Left lung (tissue), 14 donors: ENCODE measurements around the gene TIMM17A. TPM values are rescaled to one million over a fixed set of nuclear protein-coding genes. Genes with fewer than 3 reads are reported as not detected.

ENCODE experiments used
- ATAC-seq: fragments of 200-7000 bp; cut with Tn5 transposase; one replicate; pipeline ENCODE4 v1.9.1; 2020; ENCODE audit warnings: moderate library complexity
- DNase-seq, 4 donors: peaks; one replicate each; pipeline ENCODE4 v3.0.0-alpha.2; 2013 to 2020
- H3K27ac ChIP-seq, 2 donors: fragments of 200-600 bp; sonication (generic) in 1 of 2; one replicate each; pipeline versions ENCODE4 v1.5.0 to v1.8.0; 2020 to 2021
- H3K27me3 ChIP-seq, 2 donors: fragments of 200-600 bp; sonication (generic) in 1 of 2; one replicate each; pipeline versions ENCODE4 v1.5.0 to v1.8.0; 2020 to 2021
- H3K36me3 ChIP-seq, 2 donors: fragments of 200-600 bp; sonication (generic) in 1 of 2; one replicate each; pipeline versions ENCODE4 v1.5.0 to v1.8.0; 2020 to 2021
- H3K4me1 ChIP-seq, 2 donors: fragments of 200-600 bp; one replicate each; pipeline ENCODE4 v1.8.0; 2021
- H3K4me3 ChIP-seq, 2 donors: fragments of 200-600 bp; sonication (generic) in 1 of 2; one replicate each; pipeline versions ENCODE4 v1.5.0 to v1.8.0; 2020 to 2021; ENCODE audit warnings: mild to moderate bottlenecking in 1 of 2
- H3K9me3 ChIP-seq, 2 donors: fragments of 200-600 bp; sonication (generic) in 1 of 2; one replicate each; pipeline versions ENCODE4 v1.5.0 to v1.8.0; 2020 to 2021
- intact Hi-C, 2 donors: fragments of 100-400 bp; cut with DNase I; formaldehyde crosslinking; loops; one replicate each; pipeline versions ENCODE4 v1.11.2 to v1.14.2; 2022
- long read RNA-seq, 12 donors: library from polyadenylated mRNA in 2 of 12; unstranded in 2 of 12; transcript quantifications; one replicate each; pipeline ENCODE4 v2.0.0 and lab custom pipeline, GENCODE V29; 2019 to 2026
- polyA plus RNA-seq, 6 donors: library from polyadenylated mRNA; unstranded; fragments of 120-200 nt; gene quantifications; one replicate each; pipeline ENCODE4 v1.2.1, GENCODE V29; 2013; ENCODE audit not compliant: insufficient read length in 6 of 6
- total RNA-seq, 2 donors: library from RNA; stranded (reverse); fragmentation: NEBNext Ultra II Directional; extraction: Animal tissue kit (Norgen Biotek cat#: 25700); gene quantifications; one replicate each; pipeline ENCODE4 v1.2.1, GENCODE V29; 2021
- TF ChIP-seq, protein P1 (sequence below), 2 donors: fragments of 200-600 bp; sonication (generic) in 1 of 2; IDR thresholded peaks; one replicate each; pipeline versions ENCODE4 v1.5.0 to v1.8.0; 2021; ENCODE audit warnings: antibody characterized with exemption in 2 of 2
- donor health status: DM: no; HTN: yes; CAD: no.
- donor health status: DM: no; HTN: no; CAD: no.

Gene TIMM17A
- total RNA-seq (10 to 100 TPM; 42.6 to 56.7 TPM), polyA plus RNA-seq (10 to 100 TPM; 45.7 to 52.6 (median 50.1) TPM)
- long read RNA-seq, donor 1, transcript TIMM17A-203 (3 exons, 2,523 nt), result minor isoform, 7 of 41 reads
- long read RNA-seq, donor 1, transcript TIMM17A-201 (6 exons, 1,659 nt), result major isoform, 27 of 41 reads
- long read RNA-seq, donor 1, partial matches to known transcripts, result 7 of 41 reads
- long read RNA-seq, donor 1, other reads (novel, unspliced or antisense), result 0 of 41 reads
- long read RNA-seq, donor 2, transcript TIMM17A-201 (6 exons, 1,659 nt), result major isoform, 18 of 41 reads
- long read RNA-seq, donor 2, partial matches to known transcripts, result 17 of 41 reads
- long read RNA-seq, donor 2, other reads (novel, unspliced or antisense), result 0 of 41 reads
- long read RNA-seq, donor 3, transcript TIMM17A-201 (6 exons, 1,659 nt), result major isoform, 17 of 18 reads
- long read RNA-seq, donor 3, partial matches to known transcripts, result 0 of 18 reads
- long read RNA-seq, donor 3, other reads (novel, unspliced or antisense), result 0 of 18 reads
- long read RNA-seq, donor 4, transcript TIMM17A-201 (6 exons, 1,659 nt), result major isoform, 40 of 45 reads
- long read RNA-seq, donor 4, partial matches to known transcripts, result 4 of 45 reads
- long read RNA-seq, donor 4, other reads (novel, unspliced or antisense), result 1 of 45 reads
- long read RNA-seq, donor 5, transcript TIMM17A-201 (6 exons, 1,659 nt), result major isoform, 18 of 31 reads
- long read RNA-seq, donor 5, transcript TIMM17A-203 (3 exons, 2,523 nt), result minor isoform, 5 of 31 reads
- long read RNA-seq, donor 5, partial matches to known transcripts, result 7 of 31 reads
- long read RNA-seq, donor 5, other reads (novel, unspliced or antisense), result 0 of 31 reads
- long read RNA-seq, donor 6, transcript TIMM17A-201 (6 exons, 1,659 nt), result major isoform, 22 of 23 reads
- long read RNA-seq, donor 6, partial matches to known transcripts, result 0 of 23 reads
- long read RNA-seq, donor 6, other reads (novel, unspliced or antisense), result 0 of 23 reads
- long read RNA-seq, donor 7, transcript TIMM17A-201 (6 exons, 1,659 nt), result major isoform, 13 of 13 reads
- long read RNA-seq, donor 7, partial matches to known transcripts, result 0 of 13 reads
- long read RNA-seq, donor 7, other reads (novel, unspliced or antisense), result 0 of 13 reads
- long read RNA-seq, donor 8, transcript TIMM17A-201 (6 exons, 1,659 nt), result major isoform, 20 of 29 reads
- long read RNA-seq, donor 8, partial matches to known transcripts, result 5 of 29 reads
- long read RNA-seq, donor 8, other reads (novel, unspliced or antisense), result 0 of 29 reads
- long read RNA-seq, donor 9, result 0 reads
- long read RNA-seq, donor 10, transcript TIMM17A-201 (6 exons, 1,659 nt), result major isoform, 92 of 105 reads
- long read RNA-seq, donor 10, partial matches to known transcripts, result 5 of 105 reads
- long read RNA-seq, donor 10, other reads (novel, unspliced or antisense), result 7 of 105 reads
- long read RNA-seq, donor 11, transcript TIMM17A-201 (6 exons, 1,659 nt), result major isoform, 41 of 79 reads
- long read RNA-seq, donor 11, partial matches to known transcripts, result 38 of 79 reads
- long read RNA-seq, donor 11, other reads (novel, unspliced or antisense), result 0 of 79 reads
- long read RNA-seq, donor 12, transcript TIMM17A-201 (6 exons, 1,659 nt), result major isoform, 20 of 22 reads
- long read RNA-seq, donor 12, partial matches to known transcripts, result 0 of 22 reads
- long read RNA-seq, donor 12, other reads (novel, unspliced or antisense), result 0 of 22 reads

DNA sequence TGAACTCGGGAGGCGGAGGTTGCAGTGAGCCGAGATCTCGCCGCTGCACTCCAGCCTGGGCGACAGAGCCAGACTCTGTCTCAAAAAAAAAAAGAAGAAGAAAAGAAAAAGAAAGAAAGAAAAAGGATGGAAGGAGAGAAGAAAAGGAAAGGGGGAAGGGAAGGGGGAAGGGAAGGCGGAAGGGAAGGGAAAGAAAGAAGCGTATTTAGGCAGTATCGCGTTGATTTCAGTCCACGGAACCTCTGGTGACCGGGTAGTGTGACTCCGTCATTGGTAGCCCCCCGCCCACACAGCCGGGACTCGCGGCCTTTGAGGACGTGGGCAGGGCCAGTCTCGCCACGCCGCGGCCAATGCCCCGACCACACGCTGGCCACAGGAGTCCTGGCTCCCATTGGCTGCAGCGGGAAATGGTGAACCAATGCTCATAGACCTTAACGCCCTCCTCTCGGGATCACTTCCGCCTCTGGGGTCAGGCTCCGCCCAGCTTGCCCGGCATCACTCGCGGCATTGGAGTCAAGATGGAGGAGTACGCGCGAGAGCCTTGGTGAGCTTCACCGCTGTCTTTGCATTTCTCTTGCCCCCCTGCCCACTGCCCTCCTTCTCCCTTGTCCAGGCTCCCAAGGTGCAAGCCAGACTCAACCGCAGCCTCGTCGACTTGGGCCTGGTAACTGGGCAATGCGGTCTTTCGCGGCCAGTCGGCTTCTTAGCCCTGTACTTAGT lies at the start of gene TIMM17A:
Gene TIMM17A (plus strand): TSS at position 495 of the 720 bp plus-strand sequence. CDS start 24 bp downstream, at position 519.
- peaks cover 6 to 12% of the 10 kb centered on the region in 2 donors for H3K4me1 ChIP-seq
- H3K27ac ChIP-seq, result peak within 1 kb of the TSS; percentile 78
- TF ChIP-seq, protein P1, sequence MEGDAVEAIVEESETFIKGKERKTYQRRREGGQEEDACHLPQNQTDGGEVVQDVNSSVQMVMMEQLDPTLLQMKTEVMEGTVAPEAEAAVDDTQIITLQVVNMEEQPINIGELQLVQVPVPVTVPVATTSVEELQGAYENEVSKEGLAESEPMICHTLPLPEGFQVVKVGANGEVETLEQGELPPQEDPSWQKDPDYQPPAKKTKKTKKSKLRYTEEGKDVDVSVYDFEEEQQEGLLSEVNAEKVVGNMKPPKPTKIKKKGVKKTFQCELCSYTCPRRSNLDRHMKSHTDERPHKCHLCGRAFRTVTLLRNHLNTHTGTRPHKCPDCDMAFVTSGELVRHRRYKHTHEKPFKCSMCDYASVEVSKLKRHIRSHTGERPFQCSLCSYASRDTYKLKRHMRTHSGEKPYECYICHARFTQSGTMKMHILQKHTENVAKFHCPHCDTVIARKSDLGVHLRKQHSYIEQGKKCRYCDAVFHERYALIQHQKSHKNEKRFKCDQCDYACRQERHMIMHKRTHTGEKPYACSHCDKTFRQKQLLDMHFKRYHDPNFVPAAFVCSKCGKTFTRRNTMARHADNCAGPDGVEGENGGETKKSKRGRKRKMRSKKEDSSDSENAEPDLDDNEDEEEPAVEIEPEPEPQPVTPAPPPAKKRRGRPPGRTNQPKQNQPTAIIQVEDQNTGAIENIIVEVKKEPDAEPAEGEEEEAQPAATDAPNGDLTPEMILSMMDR (IDR thresholded peaks at IDR 0.05), result peak in 1 of 2 donors; percentile 7
- H3K9me3 ChIP-seq, result no peaks in the 10 kb centered on the region
- peak; percentile 100 for ATAC-seq
- peak within 1 kb of the TSS; percentile 68 to 70 for H3K4me3 ChIP-seq
- intact Hi-C loops, result no loop called here
- H3K36me3 ChIP-seq, result peaks cover 0 to 32% of the 10 kb centered on the region in 2 donors
- DNase-seq, result peak; percentile 95 to 98 (median 97)
- no peaks in the 10 kb centered on the region for H3K27me3 ChIP-seq

- no peak overlapping the region for H3K4me3 ChIP-seq
- intact Hi-C loops, result no loop called here
- TF ChIP-seq, protein P1 (IDR thresholded peaks at IDR 0.05), result no peak
- no peaks in the 10 kb centered on the region for H3K36me3 ChIP-seq
- H3K4me1 ChIP-seq, result no peaks in the 10 kb centered on the region
- H3K9me3 ChIP-seq, result no peaks in the 10 kb centered on the region
- DNase-seq (no peak), ATAC-seq (no peak)
- H3K27me3 ChIP-seq, result no peaks in the 10 kb centered on the region
- H3K27ac ChIP-seq, result no peak overlapping the region
Observed at GRCh38 chr1:201906336-201906735, 49.0 kb upstream of the TIMM17A start.

DNA sequence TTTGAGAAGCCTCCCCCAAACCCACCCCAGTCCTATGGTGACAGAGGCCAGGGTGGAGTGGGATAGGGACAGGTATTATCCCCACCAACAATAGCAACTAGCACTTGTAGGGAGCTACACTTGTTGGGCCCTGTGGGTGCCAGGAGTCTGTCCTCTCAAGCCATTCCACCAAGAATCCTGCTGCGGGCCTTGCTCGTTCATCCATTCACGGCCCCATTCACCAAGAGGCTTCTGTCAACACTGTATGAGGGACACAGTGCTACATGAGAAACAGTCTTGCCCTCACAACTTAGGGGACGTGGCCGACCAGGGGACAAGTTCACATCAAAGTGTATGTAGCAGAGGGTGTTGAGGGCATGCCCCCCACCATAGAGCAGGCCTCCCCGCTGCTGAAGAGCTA lies 47.7 kb upstream of the TIMM17A start:
- H3K27me3 ChIP-seq, result no peaks in the 10 kb centered on the region
- no peaks in the 10 kb centered on the region for H3K9me3 ChIP-seq
- no peaks in the 10 kb centered on the region for H3K36me3 ChIP-seq
- no peaks in the 10 kb centered on the region for H3K4me1 ChIP-seq
- intact Hi-C loops, result no loop called here
- ATAC-seq (no peak), DNase-seq (no peak)
- TF ChIP-seq, protein P1 (IDR thresholded peaks at IDR 0.05), result no peak
- no peak overlapping the region for H3K27ac ChIP-seq
- no peak overlapping the region for H3K4me3 ChIP-seq
